T-helper 17 cell (primary cell): ENCODE data around the gene FZD7. TPM values are rescaled to one million over a fixed set of nuclear protein-coding genes. Genes with fewer than 3 reads are reported as not detected.

Experiments
- ATAC-seq: fragments of 150-1000 bp; cut with Tn5 transposase; 2 replicates; pipeline ENCODE4 v1.10.0; 2021; ENCODE audit warnings: mild to moderate bottlenecking, moderate library complexity
- DNase-seq, 3 donors: peaks; one replicate each; pipeline versions ENCODE4 v3.0.0 to v3.0.0-alpha.2; 2020 to 2021
- H3K9me3 ChIP-seq: one replicate; pipeline ENCODE4 v1.7.0; 2013; ENCODE audit warnings: low read length, mild to moderate bottlenecking; ENCODE audit not compliant: control insufficient read depth, poor library complexity, severe bottlenecking
- H3K27ac Mint-ChIP-seq: one replicate; pipeline ENCODE4 v1.8.0; 2022; ENCODE audit warnings: mild to moderate bottlenecking, moderate library complexity, mixed read lengths
- H3K27me3 Mint-ChIP-seq: one replicate; pipeline ENCODE4 v1.8.0; 2022; ENCODE audit warnings: mixed read lengths
- H3K36me3 Mint-ChIP-seq: one replicate; pipeline ENCODE4 v1.8.0; 2022; ENCODE audit warnings: low read depth, mixed read lengths
- H3K4me1 Mint-ChIP-seq: one replicate; pipeline ENCODE4 v1.8.0; 2022; ENCODE audit warnings: mild to moderate bottlenecking, mixed read lengths
- H3K4me3 Mint-ChIP-seq: one replicate; pipeline ENCODE4 v1.8.0; 2022; ENCODE audit warnings: mild to moderate bottlenecking, moderate library complexity, mixed read lengths
- total RNA-seq, 4 donors: library from RNA in 2 of 4; stranded (reverse) in 2 of 4; gene quantifications; one replicate each; pipeline ENCODE4 v1.2.3 and lab custom pipeline; 2022 to 2026

FZD7 gene
- total RNA-seq, 2 donors from 2014 or later: 0.30 to 0.31 TPM

- ATAC-seq: no peak
- Mint-ChIP-seq H3K4me1 (peaks cover 4% of the 10 kb centered on the region), H3K27ac (no peak overlapping the region), H3K36me3 (peaks cover 2% of the 10 kb centered on the region), H3K27me3 (peaks cover 42% of the 10 kb centered on the region), H3K4me3 (no peak overlapping the region)
- DNase-seq: no peak
- H3K9me3 ChIP-seq: no peaks in the 10 kb centered on the region
These were observed 35.8 kb downstream of the FZD7 start for GRCh38 chr2:202069170-202070067.

- Mint-ChIP-seq H3K4me1 (peaks cover 4% of the 10 kb centered on the region), H3K27me3 (peaks cover 35% of the 10 kb centered on the region), H3K4me3 (no peak overlapping the region), H3K27ac (no peak overlapping the region), H3K36me3 (peaks cover 2% of the 10 kb centered on the region)
- no peaks in the 10 kb centered on the region for H3K9me3 ChIP-seq
- DNase-seq (no peak), ATAC-seq (no peak)
These were observed 37.5 kb downstream of the FZD7 start for GRCh38 chr2:202071107-202071506.

- no peaks in the 10 kb centered on the region for H3K9me3 ChIP-seq
- Mint-ChIP-seq H3K36me3 (peaks cover 4% of the 10 kb centered on the region), H3K4me1 (peaks cover 4% of the 10 kb centered on the region), H3K27ac (no peak overlapping the region), H3K4me3 (no peak overlapping the region), H3K27me3 (peaks cover 36% of the 10 kb centered on the region)
- no peak for ATAC-seq
- DNase-seq: no peak
These were observed 38.6 kb downstream of the FZD7 start for GRCh38 chr2:202072226-202072625.

- H3K9me3 ChIP-seq: no peaks in the 10 kb centered on the region
- peaks cover 33% of the 10 kb centered on the region for H3K27me3 Mint-ChIP-seq
- H3K4me3 Mint-ChIP-seq: no peak within 1 kb of the TSS
- no peak within 1 kb of the TSS for H3K27ac Mint-ChIP-seq
- ATAC-seq: no peak
- H3K4me1 Mint-ChIP-seq: peaks cover 4% of the 10 kb centered on the region
- DNase-seq: no peak
- peaks cover 4% of the 10 kb centered on the region for H3K36me3 Mint-ChIP-seq
These were observed 39.2 kb downstream of the FZD7 start, which contains the start of gene KIAA2012 for GRCh38 chr2:202072737-202073401. Gene KIAA2012, plus strand, starts transcription at chr2:202073255. Its CDS starts 373 bp downstream, at chr2:202073628.

GRCh38 chr2:202074324-202074723, 40.7 kb downstream of the FZD7 start:
- DNase-seq (no peak), ATAC-seq (no peak)
- peaks cover 4% of the 10 kb centered on the region for H3K36me3 Mint-ChIP-seq
- H3K27ac Mint-ChIP-seq: no peak overlapping the region
- H3K9me3 ChIP-seq: no peaks in the 10 kb centered on the region
- H3K4me3 Mint-ChIP-seq: no peak overlapping the region
- H3K27me3 Mint-ChIP-seq: peaks cover 33% of the 10 kb centered on the region
- H3K4me1 Mint-ChIP-seq: peaks cover 4% of the 10 kb centered on the region

GRCh38 chr2:202079310-202079709, 45.7 kb downstream of the FZD7 start:
- no peak overlapping the region for H3K4me3 Mint-ChIP-seq
- no peak overlapping the region for H3K27ac Mint-ChIP-seq
- peaks cover 3% of the 10 kb centered on the region for H3K36me3 Mint-ChIP-seq
- ATAC-seq (no peak), DNase-seq (no peak)
- H3K27me3 Mint-ChIP-seq: peaks cover 26% of the 10 kb centered on the region
- H3K9me3 ChIP-seq: no peaks in the 10 kb centered on the region
- H3K4me1 Mint-ChIP-seq: no peaks in the 10 kb centered on the region

- Mint-ChIP-seq H3K27ac (no peak overlapping the region), H3K4me1 (no peaks in the 10 kb centered on the region)
- ATAC-seq: no peak
These were observed 50.6 kb downstream of the FZD7 start for GRCh38 chr2:202084265-202084664.

More at GRCh38 chr2:202084265-202084664, 50.6 kb downstream of the FZD7 start:
- H3K36me3 Mint-ChIP-seq: no peaks in the 10 kb centered on the region
- no peak for DNase-seq
- no peak overlapping the region for H3K4me3 Mint-ChIP-seq
- H3K27me3 Mint-ChIP-seq: peaks cover 22% of the 10 kb centered on the region
- no peaks in the 10 kb centered on the region for H3K9me3 ChIP-seq

Other genes with a start within 250 kb of the FZD7 start
- not detected for gene CDK15, start 227.3 kb upstream of the FZD7 start, total RNA-seq
- gene KIAA2012, start 39.4 kb downstream of the FZD7 start, total RNA-seq: not detected
- gene SUMO1, start 204.7 kb downstream of the FZD7 start, total RNA-seq: 10 to 100 TPM; 61.1 to 72.1 TPM
- 100 to 1,000 TPM; 253 to 273 TPM for gene NOP58, start 231.9 kb downstream of the FZD7 start, total RNA-seq